Kidney (tissue), 14 donors: ENCODE measurements around the gene INSRR. TPM values are rescaled to one million over a fixed set of nuclear protein-coding genes. Genes with fewer than 3 reads are reported as not detected.
A peak's percentile ranks its signal among the peaks of the same experiment; 100 is the strongest.

Experiments used
- DNase-seq, 5 donors: peaks; one replicate each; pipeline ENCODE4 v3.0.0-alpha.2; 2013 to 2020
- FAIRE-seq: peaks from 2 replicates; lab custom pipeline; 2012; peaks lifted over from hg19 to GRCh38; lab: Jason Lieb, UNC
- H3K27ac ChIP-seq, 2 donors: one replicate each; pipeline ENCODE4 v1.7.0; 2013; ENCODE audit warnings: low read depth in 2 of 2, low read length in 2 of 2, inconsistent platforms in 1 of 2
- H3K27me3 ChIP-seq: one replicate; pipeline ENCODE4 v1.7.1; 2013; ENCODE audit warnings: low read length, inconsistent platforms; ENCODE audit not compliant: control insufficient read depth, insufficient read depth
- H3K36me3 ChIP-seq, 3 donors: one replicate each; pipeline versions ENCODE4 v1.7.0 to v1.7.1; 2013; ENCODE audit warnings: low read length in 3 of 3, control low read depth in 1 of 3, inconsistent platforms in 1 of 3; ENCODE audit not compliant: insufficient read depth in 3 of 3, control insufficient read depth in 2 of 3
- H3K4me1 ChIP-seq, 3 donors: one replicate each; pipeline versions ENCODE4 v1.7.0 to v1.7.1; 2013; ENCODE audit warnings: low read length in 3 of 3, inconsistent platforms in 1 of 3, low read depth in 1 of 3; ENCODE audit not compliant: control insufficient read depth in 2 of 3, insufficient read depth in 2 of 3
- H3K4me3 ChIP-seq, 3 donors: one replicate each; pipeline versions ENCODE4 v1.7.0 to v1.8.1; 2013; ENCODE audit warnings: low read length in 3 of 3, control low read depth in 1 of 3, inconsistent platforms in 1 of 3
- H3K9ac ChIP-seq, 3 donors: one replicate each; pipeline versions ENCODE4 v1.7.0 to v1.7.1; 2013; ENCODE audit warnings: low read length in 3 of 3, control low read depth in 1 of 3, inconsistent platforms in 1 of 3
- H3K9me3 ChIP-seq, 3 donors: one replicate each; pipeline versions ENCODE4 v1.7.0 to v1.7.1; 2013; ENCODE audit warnings: low read length in 3 of 3, control low read depth in 1 of 3, inconsistent platforms in 1 of 3; ENCODE audit not compliant: control insufficient read depth in 2 of 3, insufficient read depth in 1 of 3
- intact Hi-C: fragments of 100-400 bp; cut with DNase I; formaldehyde crosslinking; loops from one replicate; pipeline ENCODE4 v1.11.1; 2022
- polyA plus RNA-seq: library from polyadenylated mRNA; stranded (reverse); fragments of 350-450 nt; fragmentation: Illumina TruSeq; extraction: RNeasy Lipid Tissue Mini Kit (QIAGEN cat#74804); gene quantifications from one replicate; pipeline ENCODE4 v1.2.3, GENCODE V29; 2014; ENCODE audit warnings: low read depth, low replicate concordance; ENCODE audit not compliant: insufficient read depth
- total RNA-seq: library from RNA; stranded (reverse); fragmentation: NEBNext Ultra II Directional; extraction: Animal tissue kit (Norgen Biotek cat#: 25700); gene quantifications from one replicate; pipeline ENCODE4 v1.2.1, GENCODE V29; 2021
- TF ChIP-seq, protein P1 (sequence below): IDR thresholded peaks from 3 replicates; pipeline ENCODE4 v1.5.1; 2012; ENCODE audit warnings: mild to moderate bottlenecking, moderate library complexity, borderline replicate concordance; ENCODE audit not compliant: insufficient read depth; ENCODE audit errors: extremely low read depth
- donor health status: control.
- donor health status: control.
- donor health status: control.
- donor health status: control.
- donor health status: control.
- donor health status: DM: yes; HTN: yes; CAD: no.
- donor health status: Normal renal cell carcinoma (clear cell type).

The INSRR gene
- total and polyA plus RNA-seq, 2 donors from 2014 or later, result 0.35 to 2.4 TPM

DNA sequence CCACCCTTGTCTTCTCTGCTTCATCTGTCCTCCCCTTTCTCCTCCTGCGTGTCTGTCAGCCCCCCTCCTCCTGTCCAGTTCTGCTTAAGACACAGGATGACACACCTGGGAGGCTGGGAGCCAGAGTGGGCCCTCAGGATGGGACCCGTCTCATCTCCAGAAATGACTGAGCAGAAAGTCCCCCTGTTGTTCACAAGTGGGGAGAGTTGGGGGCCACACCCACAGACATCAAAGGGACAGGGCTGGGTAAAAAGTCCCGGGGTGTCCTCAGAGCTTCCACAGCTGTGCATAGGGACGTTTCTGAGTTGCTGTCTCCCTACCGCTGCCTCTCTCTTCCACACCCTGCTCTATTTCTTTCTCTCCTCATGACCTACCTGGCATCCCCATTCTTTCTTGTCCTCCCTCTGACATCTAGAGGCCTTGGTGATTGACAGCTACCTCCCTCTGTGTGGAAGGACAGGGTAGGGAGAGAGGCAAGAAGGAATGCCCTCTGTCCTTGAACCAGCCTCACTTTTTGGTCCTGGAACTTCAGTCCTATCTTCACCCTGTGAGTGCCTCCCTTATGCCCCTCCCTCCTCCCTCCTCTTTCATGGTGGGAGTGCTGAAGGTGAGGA is 22.8 kb downstream of the INSRR start:
- intact Hi-C loops, result no loop called here
- H3K27me3 ChIP-seq, result peaks cover 2% of the 10 kb centered on the region
- H3K4me3 ChIP-seq, result no peak overlapping the region

DNA sequence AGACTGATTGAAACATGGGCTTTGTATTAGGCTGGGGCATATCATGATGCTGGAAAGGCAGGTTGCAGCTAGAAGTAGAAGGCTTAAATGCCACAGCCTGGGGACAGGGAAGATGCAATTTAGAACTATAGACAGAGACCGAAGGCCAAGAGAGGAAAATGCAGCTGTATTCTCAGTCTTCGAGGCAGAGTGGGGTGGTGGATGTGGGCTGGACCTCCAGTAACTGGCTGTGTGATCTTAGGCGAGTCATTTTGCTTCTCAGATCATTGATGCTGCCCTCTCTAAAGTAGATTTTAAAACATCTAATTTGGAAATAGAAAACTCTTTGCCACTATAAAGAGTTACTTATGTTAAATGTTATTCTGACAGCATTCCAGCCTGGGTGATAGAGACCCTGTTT is 24.6 kb downstream of the INSRR start:
- peaks cover 2% of the 10 kb centered on the region for H3K27me3 ChIP-seq
- no peaks in the 10 kb centered on the region for H3K9me3 ChIP-seq
- peak in 1 of 5 donors; percentile 3 for DNase-seq
- no peak overlapping the region for H3K4me3 ChIP-seq
- no peaks in the 10 kb centered on the region for H3K4me1 ChIP-seq
- FAIRE-seq, result no peak
- no peaks in the 10 kb centered on the region for H3K36me3 ChIP-seq
- TF ChIP-seq, protein P1, sequence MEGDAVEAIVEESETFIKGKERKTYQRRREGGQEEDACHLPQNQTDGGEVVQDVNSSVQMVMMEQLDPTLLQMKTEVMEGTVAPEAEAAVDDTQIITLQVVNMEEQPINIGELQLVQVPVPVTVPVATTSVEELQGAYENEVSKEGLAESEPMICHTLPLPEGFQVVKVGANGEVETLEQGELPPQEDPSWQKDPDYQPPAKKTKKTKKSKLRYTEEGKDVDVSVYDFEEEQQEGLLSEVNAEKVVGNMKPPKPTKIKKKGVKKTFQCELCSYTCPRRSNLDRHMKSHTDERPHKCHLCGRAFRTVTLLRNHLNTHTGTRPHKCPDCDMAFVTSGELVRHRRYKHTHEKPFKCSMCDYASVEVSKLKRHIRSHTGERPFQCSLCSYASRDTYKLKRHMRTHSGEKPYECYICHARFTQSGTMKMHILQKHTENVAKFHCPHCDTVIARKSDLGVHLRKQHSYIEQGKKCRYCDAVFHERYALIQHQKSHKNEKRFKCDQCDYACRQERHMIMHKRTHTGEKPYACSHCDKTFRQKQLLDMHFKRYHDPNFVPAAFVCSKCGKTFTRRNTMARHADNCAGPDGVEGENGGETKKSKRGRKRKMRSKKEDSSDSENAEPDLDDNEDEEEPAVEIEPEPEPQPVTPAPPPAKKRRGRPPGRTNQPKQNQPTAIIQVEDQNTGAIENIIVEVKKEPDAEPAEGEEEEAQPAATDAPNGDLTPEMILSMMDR, result no peak
- H3K27ac ChIP-seq, result no peak overlapping the region
- no peak overlapping the region for H3K9ac ChIP-seq
- intact Hi-C loops, result no loop called here

More for the DNA sequence above, 22.8 kb downstream of the INSRR start:
- TF ChIP-seq, protein P1, result no peak
- no peaks in the 10 kb centered on the region for H3K36me3 ChIP-seq
- no peaks in the 10 kb centered on the region for H3K4me1 ChIP-seq
- no peak overlapping the region for H3K9ac ChIP-seq
- H3K9me3 ChIP-seq, result no peaks in the 10 kb centered on the region
- no peak overlapping the region for H3K27ac ChIP-seq
- FAIRE-seq (no peak), DNase-seq (peak in 1 of 5 donors; percentile 29)

DNA sequence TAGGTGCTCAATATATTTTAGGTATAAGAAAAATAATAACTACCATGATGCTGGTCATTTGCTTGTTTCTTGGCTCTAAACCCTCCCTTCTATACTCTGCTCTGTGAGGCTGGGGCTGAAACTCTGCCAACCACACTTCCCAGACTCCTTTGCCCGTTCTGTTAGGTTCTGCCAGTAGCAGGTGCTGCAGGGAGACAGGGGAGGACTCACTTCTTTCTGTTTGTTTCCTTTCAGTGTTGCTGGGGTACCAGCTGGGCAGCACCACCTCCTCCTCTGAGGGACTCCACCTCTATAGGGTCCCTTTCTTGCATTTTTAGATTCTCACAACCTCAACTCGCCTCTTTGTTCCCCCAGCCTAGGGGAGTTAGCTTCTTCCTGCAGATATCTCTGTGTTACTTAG is 25.3 kb downstream of the INSRR start:
- intact Hi-C loops, result no loop called here
- Histone ChIP-seq H3K4me3 (no peak overlapping the region), H3K27me3 (peaks cover 2% of the 10 kb centered on the region), H3K9me3 (no peaks in the 10 kb centered on the region), H3K36me3 (no peaks in the 10 kb centered on the region), H3K4me1 (no peaks in the 10 kb centered on the region), H3K27ac (no peak overlapping the region), H3K9ac (no peak overlapping the region)
- DNase-seq, result peak in 1 of 5 donors; percentile 10
- TF ChIP-seq, protein P1, result no peak
- no peak for FAIRE-seq
